ENCODE data around the gene MTMR11.

The MTMR11 gene

GRCh38 chr1:149927056-149927562 lies 9.6 kb downstream of the MTMR11 start:
- ATAC-seq, result peak; percentile 3
- TF ChIP-seq POU6F1 (CRISPR knock-in tag; IDR thresholded peaks at IDR 0.05; ENCODE audit: borderline replicate concordance, low read depth) (no peak), TCF4 (CRISPR knock-in tag; IDR thresholded peaks at IDR 0.05; ENCODE audit: borderline replicate concordance) (no peak), ZC3H10 (CRISPR knock-in tag; IDR thresholded peaks at IDR 0.05) (no peak), ZNF70 (CRISPR knock-in tag; IDR thresholded peaks at IDR 0.05) (no peak), BACH2 (CRISPR knock-in tag; IDR thresholded peaks at IDR 0.05; ENCODE audit: borderline replicate concordance) (no peak)

- no peak for TF ChIP-seq ESRRG (CRISPR knock-in tag; IDR thresholded peaks at IDR 0.05)
- no peak for TF ChIP-seq OSR1 (CRISPR knock-in tag; IDR thresholded peaks at IDR 0.05)
- no peak for TF ChIP-seq ARNTL (CRISPR knock-in tag; IDR thresholded peaks at IDR 0.05; ENCODE audit: borderline replicate concordance, low read depth)
- TF ChIP-seq ZNF70 (CRISPR knock-in tag; IDR thresholded peaks at IDR 0.05), result no peak
- TF ChIP-seq ZC3H10 (CRISPR knock-in tag; IDR thresholded peaks at IDR 0.05), result no peak
- TF ChIP-seq PPARA (CRISPR knock-in tag; IDR thresholded peaks at IDR 0.05; ENCODE audit: borderline replicate concordance), result no peak
- no peak for TF ChIP-seq PATZ1 (CRISPR knock-in tag; IDR thresholded peaks at IDR 0.05; ENCODE audit: borderline replicate concordance)
- TF ChIP-seq GLIS3 (CRISPR knock-in tag; IDR thresholded peaks at IDR 0.05), result no peak
- no peak for TF ChIP-seq CSDC2 (CRISPR knock-in tag; IDR thresholded peaks at IDR 0.05)
- no peak for TF ChIP-seq TSHZ2 (CRISPR knock-in tag; IDR thresholded peaks at IDR 0.05)
- no peak for ATAC-seq
Measured at GRCh38 chr1:149926296-149926695, 10.4 kb downstream of the MTMR11 start.

GRCh38 chr1:149925751-149926150 lies 10.9 kb downstream of the MTMR11 start:
- TF ChIP-seq ZFP30 (CRISPR knock-in tag; IDR thresholded peaks at IDR 0.05), result no peak
- TF ChIP-seq POU6F1 (CRISPR knock-in tag; IDR thresholded peaks at IDR 0.05; ENCODE audit: borderline replicate concordance, low read depth), result no peak
- TF ChIP-seq CSDC2 (CRISPR knock-in tag; IDR thresholded peaks at IDR 0.05), result no peak
- no peak for TF ChIP-seq RARB (CRISPR knock-in tag; IDR thresholded peaks at IDR 0.05)
- TF ChIP-seq TSHZ2 (CRISPR knock-in tag; IDR thresholded peaks at IDR 0.05), result no peak
- no peak for TF ChIP-seq ESRRG (CRISPR knock-in tag; IDR thresholded peaks at IDR 0.05)
- no peak for TF ChIP-seq ZNF565 (CRISPR knock-in tag; conservative IDR thresholded peaks at IDR 0.05; ENCODE audit: low read depth)
- TF ChIP-seq TOX (CRISPR knock-in tag; IDR thresholded peaks at IDR 0.05; ENCODE audit: borderline replicate concordance), result no peak
- TF ChIP-seq ISL1 (CRISPR knock-in tag; IDR thresholded peaks at IDR 0.05), result no peak
- TF ChIP-seq GLIS3 (CRISPR knock-in tag; IDR thresholded peaks at IDR 0.05), result no peak
- TF ChIP-seq ARNTL (CRISPR knock-in tag; IDR thresholded peaks at IDR 0.05; ENCODE audit: borderline replicate concordance, low read depth), result no peak
- no peak for TF ChIP-seq PPARA (CRISPR knock-in tag; IDR thresholded peaks at IDR 0.05; ENCODE audit: borderline replicate concordance)
- no peak for TF ChIP-seq ZFP3 (CRISPR knock-in tag; IDR thresholded peaks at IDR 0.05)
- no peak for TF ChIP-seq CSRNP3 (CRISPR knock-in tag; IDR thresholded peaks at IDR 0.05)
- TF ChIP-seq ZNF8 (CRISPR knock-in tag; IDR thresholded peaks at IDR 0.05), result no peak
- no peak for TF ChIP-seq TCF4 (CRISPR knock-in tag; IDR thresholded peaks at IDR 0.05; ENCODE audit: borderline replicate concordance)
- no peak for TF ChIP-seq SNAI2 (CRISPR knock-in tag; IDR thresholded peaks at IDR 0.05)
- TF ChIP-seq BACH2 (CRISPR knock-in tag; IDR thresholded peaks at IDR 0.05; ENCODE audit: borderline replicate concordance), result no peak
- TF ChIP-seq ZNF70 (CRISPR knock-in tag; IDR thresholded peaks at IDR 0.05), result no peak
- no peak for ATAC-seq
